ENCODE data around the gene DDX10. TPM values are rescaled to one million over a fixed set of nuclear protein-coding genes. Genes with fewer than 3 reads are reported as not detected.
"Not testable (repeated sequence)": the region's sequence is repeated elsewhere in the genome, so short reads cannot be mapped to it uniquely, and the experiment has no call there.

DDX10 gene
- total RNA-seq, 2 donors from 2014 or later: 15.7 to 17.1 TPM

DNA sequence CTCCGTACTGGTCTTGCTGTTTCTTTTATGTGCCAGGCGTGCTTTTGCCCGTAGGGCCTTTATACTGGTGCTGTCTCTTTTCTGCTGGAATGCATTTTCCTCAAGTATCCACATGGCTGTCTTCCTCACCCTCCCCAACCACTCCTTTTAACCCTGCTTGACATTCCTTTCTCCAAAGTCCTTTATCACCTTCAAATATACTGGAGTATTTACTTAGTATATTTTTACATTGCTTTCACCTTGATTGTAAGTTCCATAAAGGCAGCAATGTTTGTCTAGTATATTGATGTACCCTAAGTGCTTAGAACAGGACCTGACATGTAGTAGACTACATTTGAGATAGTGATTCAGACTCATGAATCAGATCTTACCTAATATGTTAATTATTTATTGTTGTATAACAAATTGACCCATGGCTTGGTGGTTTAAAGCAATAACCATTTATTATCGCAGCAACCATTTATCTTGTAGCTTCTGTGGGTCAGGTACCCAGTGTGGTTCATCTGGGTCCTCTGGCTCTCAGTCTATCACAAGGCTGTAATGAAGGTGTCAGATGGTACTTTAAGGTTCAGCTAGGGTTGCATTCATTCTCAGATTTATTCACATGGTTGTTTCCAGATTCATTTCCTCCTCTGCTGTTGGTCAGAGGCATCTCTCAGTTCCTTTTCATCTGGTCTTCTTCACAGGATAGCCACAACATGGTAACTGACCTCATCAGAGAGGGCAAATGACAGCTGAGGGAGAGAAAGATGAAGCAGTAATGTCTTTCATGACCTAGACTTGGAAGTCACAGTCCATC, 34.2 kb downstream of the DDX10 start:
- intact Hi-C loops (cut with DNase I, micrococcal nuclease): no loop called here
- ATAC-seq: peak; percentile 18
- DNase-seq: no peak

DNA sequence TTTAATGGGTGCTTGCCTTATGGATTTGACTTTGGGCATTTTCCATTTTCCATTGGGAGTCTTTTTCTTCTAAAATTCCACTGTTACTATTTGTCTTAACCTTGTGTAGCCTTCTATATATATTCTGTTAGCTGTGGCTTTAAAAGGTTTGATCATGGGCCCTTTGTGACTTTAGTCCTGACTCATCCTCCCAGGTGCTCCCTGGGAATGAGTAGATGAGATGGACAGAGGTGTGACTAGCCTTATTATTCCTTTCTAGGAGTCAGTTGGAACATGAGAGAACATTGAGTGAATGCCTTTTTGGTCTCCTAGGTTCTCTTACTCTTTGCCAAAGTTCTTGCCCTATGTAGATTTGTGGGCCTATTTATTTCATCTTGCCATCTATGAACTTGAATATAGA, 39.0 kb downstream of the DDX10 start:
- ATAC-seq (no peak), DNase-seq (no peak)
- intact Hi-C loops (cut with DNase I, micrococcal nuclease): no loop called here

GRCh38 chr11:108705061-108705460, 40.2 kb downstream of the DDX10 start:
- intact Hi-C loops (cut with DNase I, micrococcal nuclease): no loop called here
- ATAC-seq (no peak), DNase-seq (no peak)

- no peak for DNase-seq
- intact Hi-C loops (cut with DNase I, micrococcal nuclease): no loop called here
- no peak for ATAC-seq
Measured at GRCh38 chr11:108708173-108708572, 43.3 kb downstream of the DDX10 start.

DNA sequence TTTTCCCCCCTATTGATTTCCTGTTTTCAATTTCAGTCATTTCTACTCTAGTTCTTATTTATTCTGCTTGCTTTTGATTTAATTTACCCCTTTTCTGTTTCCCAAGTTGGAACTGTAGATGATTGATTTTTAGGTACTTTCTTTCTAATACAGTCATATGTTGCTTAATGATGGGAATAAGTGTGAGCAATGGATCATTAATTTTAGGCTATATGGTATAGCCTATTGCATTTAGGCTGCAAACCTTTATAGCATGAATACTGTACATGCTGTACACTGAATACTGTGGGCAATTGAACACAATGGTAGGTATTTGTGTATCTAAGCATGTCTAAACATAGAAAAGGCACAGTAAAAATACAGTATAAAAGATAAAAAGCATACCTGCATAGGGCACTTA, 44.9 kb downstream of the DDX10 start:
- ATAC-seq (no peak), DNase-seq (no peak)
- intact Hi-C loops (cut with DNase I, micrococcal nuclease): no loop called here

- intact Hi-C loops (cut with DNase I, micrococcal nuclease): no loop called here
Measured at GRCh38 chr11:108713076-108713790, 48.4 kb downstream of the DDX10 start.

DNA sequence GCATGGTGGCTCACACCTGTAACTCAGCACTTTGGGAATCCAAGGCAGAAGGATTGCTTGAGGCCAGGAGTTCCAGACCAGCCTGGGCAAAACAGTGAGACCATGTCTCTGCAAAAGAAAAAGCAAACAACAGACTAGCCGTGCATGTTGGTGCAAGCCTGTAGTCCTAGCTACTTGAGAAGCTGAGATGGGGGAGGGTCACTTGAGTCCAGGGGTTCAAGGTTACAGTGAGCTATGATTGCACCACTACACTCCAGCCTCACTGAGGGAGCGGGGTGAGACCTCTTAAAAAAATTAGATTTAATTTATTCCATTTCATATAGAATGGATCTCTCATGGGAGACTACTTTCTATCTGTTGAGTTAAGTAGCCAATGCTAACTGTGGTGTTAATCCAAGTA, 50.4 kb downstream of the DDX10 start:
- DNase-seq (no peak), ATAC-seq (no peak)
- intact Hi-C loops (cut with DNase I, micrococcal nuclease): no loop called here

More at GRCh38 chr11:108713076-108713790, 48.4 kb downstream of the DDX10 start:
- no peak for DNase-seq
- ATAC-seq: no peak

DNA sequence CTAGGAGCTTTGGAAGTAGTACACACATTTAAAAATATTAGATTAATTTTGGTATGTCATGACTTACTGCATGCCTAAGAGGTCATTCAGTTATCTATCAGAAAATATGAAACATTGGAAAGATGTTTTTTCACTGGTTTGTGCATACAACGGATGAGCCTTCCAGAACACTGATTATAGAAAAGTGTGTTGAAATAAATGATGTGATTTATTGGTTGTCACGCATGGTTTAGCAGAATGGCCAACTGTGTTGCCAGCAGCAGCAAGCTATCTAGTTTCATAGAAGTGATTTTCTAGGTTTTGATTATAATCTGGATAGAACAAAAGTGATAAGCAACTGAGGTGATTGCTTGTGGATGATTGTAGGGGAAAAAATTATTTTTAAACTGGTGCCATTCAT, 53.6 kb downstream of the DDX10 start:
- DNase-seq (no peak), ATAC-seq (no peak)
- intact Hi-C loops (cut with DNase I, micrococcal nuclease): no loop called here

- DNase-seq (no peak), ATAC-seq (no peak)
- intact Hi-C loops (cut with DNase I, micrococcal nuclease): no loop called here
Measured at GRCh38 chr11:108724974-108725689, 60.3 kb downstream of the DDX10 start.

DNA sequence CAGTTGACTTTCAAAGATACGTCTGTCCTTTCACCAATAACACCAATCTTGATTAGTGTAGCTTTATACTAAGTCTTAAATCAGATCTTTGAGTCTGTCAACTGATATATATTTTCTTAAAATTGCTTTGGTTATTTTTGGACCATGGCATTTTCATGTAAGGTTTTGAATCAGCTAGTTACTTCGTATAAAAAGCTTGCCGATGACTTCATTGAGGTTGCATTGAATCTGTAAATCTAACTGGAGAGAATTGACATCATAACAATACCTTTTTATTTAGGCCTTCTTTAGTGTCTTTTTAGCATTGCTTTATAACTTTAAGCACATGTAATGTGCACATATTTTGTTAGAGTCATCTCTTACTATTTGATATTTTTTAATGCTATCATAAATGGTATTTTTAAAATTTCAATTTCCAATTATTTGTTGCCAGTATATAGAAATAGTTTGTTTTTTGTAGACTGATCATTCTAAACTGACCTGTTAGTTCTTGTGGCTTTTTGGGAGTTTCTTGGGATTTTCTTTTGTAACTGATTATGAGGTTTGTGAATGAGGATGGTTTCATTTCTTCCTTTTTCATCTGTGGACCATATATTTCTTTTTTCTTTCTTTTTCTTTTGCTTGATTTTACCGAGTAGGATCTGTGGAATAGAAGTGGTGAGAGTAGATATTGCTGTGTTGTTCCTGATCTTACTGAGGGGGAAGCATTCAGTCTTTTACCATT, 61.4 kb downstream of the DDX10 start:
- DNase-seq: no peak
- intact Hi-C loops (cut with DNase I, micrococcal nuclease): no loop called here
- no peak for ATAC-seq

DNA sequence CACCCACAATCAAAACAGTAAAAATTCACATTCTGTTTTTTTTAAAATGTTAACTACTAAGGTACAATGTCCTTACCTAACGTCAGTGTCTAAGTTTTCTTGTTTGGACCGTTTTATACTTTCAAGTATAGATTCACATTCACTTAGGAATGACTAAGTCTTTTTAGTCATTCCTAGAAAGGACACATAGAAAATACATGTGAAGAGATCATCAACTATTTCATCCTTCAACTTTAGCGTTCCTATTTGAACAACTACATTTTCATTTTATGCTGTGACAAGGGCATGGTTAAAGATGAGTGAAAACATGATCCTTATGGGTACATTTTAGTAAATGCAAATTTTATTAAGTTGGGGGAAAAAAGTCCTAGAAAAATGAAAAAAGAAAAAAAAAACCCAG, 62.8 kb downstream of the DDX10 start:
- DNase-seq: no peak
- intact Hi-C loops (cut with DNase I, micrococcal nuclease): no loop called here
- no peak for ATAC-seq

GRCh38 chr11:108729227-108729871, 64.5 kb downstream of the DDX10 start:
- ATAC-seq (no peak), DNase-seq (no peak)
- intact Hi-C loops (cut with DNase I, micrococcal nuclease): no loop called here

DNA sequence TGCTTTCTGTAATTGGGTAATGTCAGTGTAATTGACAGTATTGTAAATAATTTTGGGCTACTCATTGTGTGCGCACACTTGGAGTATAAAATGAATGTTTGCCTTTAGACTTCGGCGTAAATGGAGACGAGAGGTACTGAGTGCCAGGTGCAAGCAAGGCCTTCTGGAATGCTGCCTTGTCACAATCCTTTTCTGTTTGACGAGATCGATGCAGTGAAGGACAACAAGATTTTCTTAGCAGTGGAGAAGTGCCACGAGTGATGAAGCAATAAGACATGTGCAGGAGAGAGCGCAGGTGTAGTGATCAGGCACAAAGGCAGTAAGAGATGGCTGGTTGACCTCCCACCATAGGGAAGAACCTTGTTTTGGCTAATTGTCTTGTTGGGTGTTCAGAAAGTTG, 67.5 kb downstream of the DDX10 start:
- no peak for ATAC-seq
- DNase-seq: no peak
- intact Hi-C loops (cut with DNase I, micrococcal nuclease): no loop called here

GRCh38 chr11:108733479-108734116, 68.7 kb downstream of the DDX10 start:
- ATAC-seq: no peak
- intact Hi-C loops (cut with DNase I, micrococcal nuclease): no loop called here
- DNase-seq: no peak

DNA sequence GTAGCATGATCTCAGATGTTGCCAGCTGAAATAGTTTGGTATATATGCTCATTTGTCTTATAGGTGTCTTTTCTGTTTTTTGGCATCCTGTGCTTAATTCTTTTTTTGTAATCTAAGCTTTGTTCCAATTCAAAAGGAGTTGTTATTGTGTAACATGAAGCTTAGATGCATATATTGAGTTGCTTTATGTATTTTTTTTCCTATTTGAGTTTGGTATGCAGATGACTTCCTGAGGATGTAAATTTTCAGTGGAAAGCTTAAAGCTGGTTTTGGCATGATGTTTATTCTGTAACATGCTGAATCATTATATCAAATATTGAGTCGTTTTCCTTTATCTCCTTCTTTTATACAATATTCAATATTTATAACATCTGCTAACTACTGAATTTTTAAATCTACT, 69.4 kb downstream of the DDX10 start:
- intact Hi-C loops (cut with DNase I, micrococcal nuclease): no loop called here
- DNase-seq: no peak
- no peak for ATAC-seq

DNA sequence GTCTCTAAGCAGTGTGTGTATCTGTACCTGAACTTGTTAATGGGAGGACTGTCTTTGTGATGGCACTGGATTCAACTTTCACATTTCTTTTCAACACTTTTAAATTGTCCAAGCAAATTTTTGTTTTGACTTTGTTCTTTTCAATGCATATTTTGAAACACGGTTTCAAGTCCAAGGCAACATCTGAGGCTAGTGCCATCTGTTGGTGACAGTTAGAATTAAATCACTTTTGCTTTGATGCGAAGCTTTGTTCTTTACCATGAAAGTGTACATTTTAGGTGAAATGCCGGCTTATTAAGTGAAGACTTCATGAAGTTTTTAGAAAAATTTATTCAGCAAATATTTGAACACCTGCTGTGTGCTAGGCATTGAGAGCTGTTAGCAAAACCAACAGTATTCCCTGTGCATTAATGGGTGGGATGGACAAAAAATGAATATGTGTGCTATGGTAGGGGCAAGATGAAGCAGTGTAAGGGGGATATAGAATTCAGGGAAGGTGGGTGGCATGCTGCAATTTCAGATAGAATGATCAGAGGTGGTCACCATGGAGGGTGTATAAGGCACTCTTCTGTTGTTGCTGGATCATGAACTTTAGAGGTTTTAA, 70.2 kb downstream of the DDX10 start:
- ATAC-seq (no peak), DNase-seq (no peak)
- intact Hi-C loops (cut with DNase I, micrococcal nuclease): no loop called here

GRCh38 chr11:108740132-108740531, 75.3 kb downstream of the DDX10 start:
- intact Hi-C loops (cut with DNase I, micrococcal nuclease); ATAC-seq; DNase-seq: not testable (repeated sequence)

GRCh38 chr11:108743851-108744250, 79.0 kb downstream of the DDX10 start:
- no peak for ATAC-seq
- intact Hi-C loops (cut with DNase I, micrococcal nuclease): no loop called here
- no peak for DNase-seq
